Thyroid gland (tissue), 4 donors: Measurements from ENCODE around the gene FOXB2. TPM values are rescaled to one million over a fixed set of nuclear protein-coding genes. Genes with fewer than 3 reads are reported as not detected.

Experiments used
- DNase-seq, 2 donors: peaks; one replicate each; pipeline ENCODE4 v3.0.0-alpha.2; 2019
- H3K27ac ChIP-seq, 3 donors: fragments of 200-600 bp; sonication (generic); 1 replicate in 2 of 3; 2 replicates in 1 of 3; pipeline ENCODE4 v1.5.1; 2016 to 2019; ENCODE audit warnings: mild to moderate bottlenecking in 1 of 3, moderate library complexity in 1 of 3
- H3K27me3 ChIP-seq: fragments of 200-600 bp; sonication (generic); one replicate; pipeline ENCODE4 v1.5.1; 2019
- H3K36me3 ChIP-seq, 2 donors: fragments of 200-600 bp; sonication (generic); one replicate each; pipeline ENCODE4 v1.5.1; 2016 to 2019
- H3K4me1 ChIP-seq, 2 donors: fragments of 200-600 bp; sonication (generic); one replicate each; pipeline ENCODE4 v1.5.1; 2017 to 2019
- H3K4me3 ChIP-seq, 3 donors: fragments of 200-600 bp; sonication (generic); replicated peaks in 1 of 3; 1 replicate in 2 of 3; 2 replicates in 1 of 3; pipeline ENCODE4 v1.5.1; 2016; ENCODE audit warnings: mild to moderate bottlenecking in 1 of 3
- H3K9me3 ChIP-seq: fragments of 200-600 bp; sonication (generic); one replicate; pipeline ENCODE4 v1.5.1; 2017
- CTCF ChIP-seq, 6 experiments: fragments of 200-600 bp in 3 of 6; fragments of 450-650 bp in 3 of 6; sonication (generic) in 3 of 6; IDR thresholded peaks; one replicate each; pipeline ENCODE4 v1.5.1; 2016 to 2019; ENCODE audit warnings: antibody characterized with exemption in 6 of 6, mild to moderate bottlenecking in 2 of 6, inconsistent platforms in 1 of 6, moderate library complexity in 1 of 6
- POLR2A ChIP-seq, 2 donors: fragments of 450-650 bp; IDR thresholded peaks; one replicate each; pipeline ENCODE4 v1.6.1; 2017; ENCODE audit warnings: antibody characterized with exemption in 2 of 2, mild to moderate bottlenecking in 2 of 2, moderate library complexity in 1 of 2
- WGBS, 2 donors: methylation state at CpG; one replicate each; pipeline ENCODE4 v1.1.5; 2017; 5-methylcytosine and 5-hydroxymethylcytosine counted together
- intact Hi-C: fragments of 100-400 bp; cut with DNase I; formaldehyde crosslinking; loops from one replicate; pipeline ENCODE4 v1.15.1; 2023
- small RNA-seq: library from RNA; depleted of rRNA; stranded (forward); fragments of <200 nt; gene quantifications from one replicate; pipeline ENCODE3, GENCODE V24; 2016
- total RNA-seq, 4 donors: library from RNA; depleted of rRNA; stranded (reverse); fragments of >200 nt; gene quantifications; one replicate each; pipeline ENCODE4 v1.2.3, GENCODE V29; 2016

The FOXB2 gene
- total RNA-seq, 4 donors from 2014 or later, result not detected

DNA sequence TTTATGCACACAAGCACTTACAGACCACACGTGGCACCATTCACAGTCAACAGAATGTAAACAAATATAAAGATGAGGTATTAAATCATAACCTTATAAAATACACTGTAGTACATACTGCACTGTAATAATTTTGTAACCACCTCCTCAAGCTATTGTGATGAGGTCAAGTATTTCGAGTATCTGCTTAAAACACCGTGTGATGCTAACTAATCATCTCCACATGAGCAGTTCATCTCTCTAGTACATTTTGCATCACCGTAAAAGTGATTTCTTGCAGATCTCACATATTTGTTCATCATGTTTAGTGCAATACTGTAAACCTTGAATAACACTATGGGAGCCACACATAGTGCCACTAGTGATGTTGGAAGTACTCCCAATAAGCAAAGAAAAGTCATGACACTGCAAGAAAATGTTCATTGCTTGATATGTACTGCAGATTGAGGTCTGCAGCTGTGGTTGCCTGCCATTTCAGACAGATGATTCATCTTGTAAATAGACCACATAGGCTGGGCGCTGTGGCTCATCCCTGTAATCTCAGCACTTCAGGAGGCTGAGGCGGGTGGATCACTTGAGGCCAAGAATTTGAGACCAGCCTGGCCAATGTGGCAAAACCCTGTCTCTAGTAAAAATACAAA lies 44.3 kb downstream of the FOXB2 start:
- TF ChIP-seq POLR2A (IDR thresholded peaks at IDR 0.05) (no peak), CTCF (IDR thresholded peaks at IDR 0.05) (no peak)
- no peaks in the 10 kb centered on the region for H3K4me1 ChIP-seq
- no peaks in the 10 kb centered on the region for H3K36me3 ChIP-seq
- no peaks in the 10 kb centered on the region for H3K27me3 ChIP-seq
- H3K4me3 ChIP-seq, result no peak overlapping the region
- H3K27ac ChIP-seq, result no peak overlapping the region
- no peak for DNase-seq
- intact Hi-C loops, result no loop called here
- H3K9me3 ChIP-seq, result no peaks in the 10 kb centered on the region
- 80 to 85% methylated on average over 6 of the region's 6 CpGs for WGBS, 2 donors

- 3 to 44% methylated on average over 1 of the region's 1 CpG for WGBS, 2 donors
- H3K27ac ChIP-seq, result no peak overlapping the region
- no peaks in the 10 kb centered on the region for H3K36me3 ChIP-seq
- no peak for DNase-seq
- intact Hi-C loops, result no loop called here
- H3K9me3 ChIP-seq, result no peaks in the 10 kb centered on the region
- no peaks in the 10 kb centered on the region for H3K27me3 ChIP-seq
- H3K4me1 ChIP-seq, result no peaks in the 10 kb centered on the region
- TF ChIP-seq POLR2A (IDR thresholded peaks at IDR 0.05) (no peak), CTCF (IDR thresholded peaks at IDR 0.05) (no peak)
- no peak overlapping the region for H3K4me3 ChIP-seq
These were observed 46.9 kb downstream of the FOXB2 start for GRCh38 chr9:77066388-77066787.

Small RNA genes within 50 kb of the gene (small RNA-seq; reads per million reads assigned to genes)
- not detected for gene ATP5MFP3

Other genes starting within 250 kb of the FOXB2 start
- gene PRUNE2, start 113.5 kb upstream of the FOXB2 start, total RNA-seq, result 1 to 10 TPM; 3.7 to 7.8 (median 4.9) TPM
- gene VPS13A, start 157.9 kb downstream of the FOXB2 start, total RNA-seq, result 10 to 100 TPM; 45.9 to 77.0 (median 53.5) TPM